Body of pancreas (tissue), 4 donors: ENCODE results near the gene B3GNT9. TPM values are rescaled to one million over a fixed set of nuclear protein-coding genes. Genes with fewer than 3 reads are reported as not detected.
A peak's percentile ranks its signal among the peaks of the same experiment; 100 is the strongest.

Source experiments
- ATAC-seq: fragments of 150-250 bp; one replicate; pipeline ENCODE4 v1.9.1; 2016
- DNase-seq, 4 donors: peaks; one replicate each; pipeline ENCODE4 v3.0.0-alpha.2; 2019
- H3K27ac ChIP-seq, 4 donors: fragments of 200-600 bp; sonication (generic); 1 replicate in 3 of 4; 2 replicates in 1 of 4; pipeline versions ENCODE4 v1.5.1 to v1.6.1; 2016 to 2019; ENCODE audit warnings: mild to moderate bottlenecking in 1 of 4, mixed read lengths in 1 of 4, moderate library complexity in 1 of 4
- H3K27me3 ChIP-seq, 2 donors: fragments of 200-600 bp; sonication (generic); one replicate each; pipeline ENCODE4 v1.6.0; 2016; ENCODE audit warnings: mild to moderate bottlenecking in 1 of 2
- H3K36me3 ChIP-seq, 2 donors: fragments of 200-600 bp; sonication (generic); replicated peaks in 1 of 2; 2 replicates each; pipeline ENCODE4 v1.5.1; 2016; ENCODE audit warnings: low read depth in 2 of 2; ENCODE audit not compliant: insufficient read depth in 1 of 2
- H3K4me1 ChIP-seq: fragments of 200-600 bp; sonication (generic); one replicate; pipeline ENCODE4 v1.6.0; 2016
- H3K4me3 ChIP-seq, 2 donors: fragments of 200-600 bp; sonication (generic); 1 replicate in 1 of 2; 2 replicates in 1 of 2; pipeline ENCODE4 v1.5.1; 2016 to 2019
- H3K9me3 ChIP-seq, 3 donors: fragments of 200-600 bp; sonication (generic); 1 replicate in 2 of 3; 2 replicates in 1 of 3; pipeline ENCODE4 v1.5.1; 2016
- CTCF ChIP-seq, 7 experiments: fragments of 450-650 bp in 4 of 7; fragments of 200-600 bp in 3 of 7; sonication (generic) in 3 of 7; IDR thresholded peaks; one replicate each; pipeline ENCODE4 v1.5.1; 2016 to 2019; ENCODE audit warnings: antibody characterized with exemption in 7 of 7
- POLR2A ChIP-seq, 3 donors: fragments of 450-650 bp; IDR thresholded peaks; one replicate each; pipeline ENCODE4 v1.6.1; 2016; ENCODE audit warnings: antibody characterized with exemption in 3 of 3, mild to moderate bottlenecking in 2 of 3
- WGBS, 2 donors: methylation state at CpG; one replicate each; pipeline ENCODE4 v1.1.5; 2017; 5-methylcytosine and 5-hydroxymethylcytosine counted together
- intact Hi-C: fragments of 100-400 bp; cut with DNase I; formaldehyde crosslinking; loops from one replicate; pipeline ENCODE4 v1.15.1; 2023
- total RNA-seq, 2 donors: library from RNA; depleted of rRNA; stranded (reverse); fragments of >200 nt; gene quantifications; one replicate each; pipeline ENCODE4 v1.1.0, GENCODE V29; 2016

B3GNT9 gene
- total RNA-seq, 2 donors from 2014 or later = 8.3 to 9.9 TPM

GRCh38 chr16:67105246-67105645 is 45.6 kb downstream of the B3GNT9 start:
- DNase-seq = no peak
- no peak overlapping the region for H3K4me3 ChIP-seq
- H3K27me3 ChIP-seq = no peaks in the 10 kb centered on the region
- H3K36me3 ChIP-seq = peaks cover 0 to under 1% of the 10 kb centered on the region in 2 donors
- peaks cover 11% of the 10 kb centered on the region for H3K4me1 ChIP-seq
- TF ChIP-seq CTCF (IDR thresholded peaks at IDR 0.05) (no peak), POLR2A (IDR thresholded peaks at IDR 0.05) (no peak)
- 87 to 88% methylated on average over 2 of the region's 2 CpGs for WGBS, 2 donors
- intact Hi-C loops = no loop called here
- no peak for ATAC-seq
- no peaks in the 10 kb centered on the region for H3K9me3 ChIP-seq
- H3K27ac ChIP-seq = no peak overlapping the region

- TF ChIP-seq POLR2A (IDR thresholded peaks at IDR 0.05) = no peak
- TF ChIP-seq CTCF (IDR thresholded peaks at IDR 0.05) = no peak
- no peak for ATAC-seq
- Histone ChIP-seq H3K4me1 (peaks cover 11% of the 10 kb centered on the region), H3K27me3 (no peaks in the 10 kb centered on the region), H3K36me3 (peaks cover 0 to 3% of the 10 kb centered on the region in 2 donors), H3K9me3 (no peaks in the 10 kb centered on the region), H3K27ac (no peak overlapping the region), H3K4me3 (no peak overlapping the region)
- intact Hi-C loops = loop anchor here (5.0 kb wide), 1 partner anchor 78 kb away; the partner anchor contains the start of gene CBFB
- WGBS, 2 donors = 78 to 82% methylated on average over 6 of the region's 6 CpGs
- peak in 3 of 4 donors; percentile 11 to 26 (median 20) for DNase-seq
Observed at GRCh38 chr16:67104845-67105244, 46.0 kb downstream of the B3GNT9 start.

GRCh38 chr16:67104061-67104460 is 46.7 kb downstream of the B3GNT9 start:
- peak in 5 of 7 experiments; percentile 14 to 40 (median 30) for TF ChIP-seq CTCF (IDR thresholded peaks at IDR 0.05)
- no peak for TF ChIP-seq POLR2A (IDR thresholded peaks at IDR 0.05)
- H3K9me3 ChIP-seq = no peaks in the 10 kb centered on the region
- H3K4me1 ChIP-seq = peaks cover 8% of the 10 kb centered on the region
- no peak overlapping the region for H3K4me3 ChIP-seq
- DNase-seq = peak; percentile 17 to 34 (median 31)
- WGBS, 2 donors = 33 to 34% methylated on average over 4 of the region's 4 CpGs
- intact Hi-C loops = loop anchor here (5.0 kb wide), 1 partner anchor 77 kb away; the partner anchor contains the start of gene CBFB
- no peaks in the 10 kb centered on the region for H3K27me3 ChIP-seq
- ATAC-seq = peak; percentile 64
- H3K27ac ChIP-seq = no peak overlapping the region
- peaks cover 0 to 5% of the 10 kb centered on the region in 2 donors for H3K36me3 ChIP-seq

DNA sequence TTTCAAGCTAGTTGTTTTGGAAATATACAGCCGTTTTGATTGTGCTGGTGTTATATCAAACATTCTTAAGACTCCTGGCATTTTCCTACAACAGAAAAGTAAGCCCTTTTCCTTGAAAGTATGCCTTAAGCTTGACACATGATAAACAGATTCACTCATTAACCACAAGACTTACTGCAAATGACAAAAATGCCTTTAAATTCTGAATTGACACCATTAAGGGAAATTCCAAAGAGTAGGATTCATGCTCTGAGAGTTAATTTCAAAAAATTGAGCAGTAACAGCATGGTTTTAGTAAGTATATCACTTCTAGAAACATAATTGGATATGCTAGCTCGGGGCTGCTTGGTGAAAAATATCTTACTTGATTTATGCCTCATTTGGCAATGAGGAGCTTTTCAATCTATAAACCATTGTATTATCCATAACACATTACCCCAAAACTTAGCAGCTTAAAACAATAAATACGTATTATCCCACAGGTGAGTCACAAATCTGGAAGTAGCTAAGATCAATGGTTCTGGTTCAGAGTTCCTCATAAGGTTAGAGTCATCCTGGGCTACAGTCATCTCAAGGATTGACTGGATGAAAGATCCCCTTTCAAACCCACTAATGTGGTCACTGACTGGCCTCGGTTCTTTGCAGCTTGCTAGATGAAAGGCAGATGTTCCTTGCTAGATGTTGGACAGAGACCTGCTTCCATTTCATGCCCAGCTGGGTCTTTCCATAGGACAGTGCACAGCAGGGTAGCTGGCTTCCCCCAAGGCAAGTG is 49.3 kb downstream of the B3GNT9 start:
- no peak overlapping the region for H3K27ac ChIP-seq
- TF ChIP-seq POLR2A (IDR thresholded peaks at IDR 0.05) (no peak), CTCF (IDR thresholded peaks at IDR 0.05) (no peak)
- no peak for DNase-seq
- peaks cover 6% of the 10 kb centered on the region for H3K4me1 ChIP-seq
- intact Hi-C loops = loop anchor here (5.0 kb wide), 1 partner anchor 74 kb away; the partner anchor contains the start of gene CBFB
- H3K4me3 ChIP-seq = no peak overlapping the region
- ATAC-seq = no peak
- no peaks in the 10 kb centered on the region for H3K27me3 ChIP-seq
- H3K9me3 ChIP-seq = no peaks in the 10 kb centered on the region
- peaks cover 0 to 8% of the 10 kb centered on the region in 2 donors for H3K36me3 ChIP-seq
- 86 to 91% methylated on average over 4 of the region's 4 CpGs for WGBS, 2 donors
